GM19023 (cell line): ENCODE results near the gene AQP6.
"Not testable (repeated sequence)": the region's sequence is repeated elsewhere in the genome, so short reads cannot be mapped to it uniquely, and the experiment has no call there.

ENCODE experiments used
- ATAC-seq: cut with Tn5 transposase; IDR thresholded peaks from one replicate; pipeline ENCODE4 v1.9.1; 2021; ENCODE audit warnings: mild to moderate bottlenecking, moderate library complexity; ENCODE audit not compliant: unreplicated experiment

AQP6 gene

GRCh38 chr12:49969027-49969426 lies 3.7 kb upstream of the AQP6 start:
- ATAC-seq: no peak

GRCh38 chr12:49969651-49970429 lies 2.9 kb upstream of the AQP6 start:
- no peak for ATAC-seq

- ATAC-seq: no peak
Observed at GRCh38 chr12:49970658-49971057, 2.1 kb upstream of the AQP6 start.

- no peak for ATAC-seq
Observed at GRCh38 chr12:49971141-49971540, 1.6 kb upstream of the AQP6 start.

- no peak for ATAC-seq
Observed at GRCh38 chr12:49972129-49972528, 618 bp upstream of the AQP6 start.

- ATAC-seq: no peak
Observed at GRCh38 chr12:49973361-49973830, 649 bp downstream of the AQP6 start.

GRCh38 chr12:49974231-49974675 lies 1.5 kb downstream of the AQP6 start:
- no peak for ATAC-seq

- ATAC-seq: no peak
Observed at GRCh38 chr12:49974677-49975317, 2.0 kb downstream of the AQP6 start.

GRCh38 chr12:49975318-49975761 lies 2.6 kb downstream of the AQP6 start:
- ATAC-seq: no peak

GRCh38 chr12:49976557-49976956 lies 3.8 kb downstream of the AQP6 start:
- no peak for ATAC-seq

GRCh38 chr12:49978125-49978524 lies 5.4 kb downstream of the AQP6 start:
- ATAC-seq: no peak

GRCh38 chr12:49979016-49979586 lies 6.4 kb downstream of the AQP6 start:
- ATAC-seq: no peak

GRCh38 chr12:49979791-49980190 lies 7.0 kb downstream of the AQP6 start:
- no peak for ATAC-seq

- no peak for ATAC-seq
Observed at GRCh38 chr12:49980501-49981349, 8.0 kb downstream of the AQP6 start.

GRCh38 chr12:49982246-49983087 lies 9.7 kb downstream of the AQP6 start:
- no peak for ATAC-seq

- ATAC-seq: no peak
Observed at GRCh38 chr12:49983892-49984291, 11.1 kb downstream of the AQP6 start.

GRCh38 chr12:49984476-49985359 lies 12.0 kb downstream of the AQP6 start:
- no peak for ATAC-seq

GRCh38 chr12:49985981-49986380 lies 13.2 kb downstream of the AQP6 start:
- ATAC-seq: no peak

- not testable (repeated sequence) for ATAC-seq
Observed at GRCh38 chr12:49986476-49986875, 13.7 kb downstream of the AQP6 start.
